Ishikawa (cell line): Measurements from ENCODE around the gene TRIL.

Experiments used
- CEBPB ChIP-seq: IDR thresholded peaks from 2 replicates; pipeline ENCODE4 v1.6.1; 2012
- CREB1 ChIP-seq: IDR thresholded peaks from 2 replicates; pipeline ENCODE4 v1.6.1; 2012; ENCODE audit warnings: low read depth
- EGR1 ChIP-seq: IDR thresholded peaks from 2 replicates; pipeline ENCODE4 v1.6.1; 2012
- EP300 ChIP-seq: IDR thresholded peaks from 2 replicates; pipeline ENCODE4 v1.6.1; 2012; ENCODE audit warnings: borderline replicate concordance
- FOXM1 ChIP-seq: IDR thresholded peaks from 2 replicates; pipeline ENCODE4 v1.6.1; 2012; ENCODE audit warnings: low read depth, borderline replicate concordance
- MAX ChIP-seq: IDR thresholded peaks from 2 replicates; pipeline ENCODE4 v1.6.1; 2012
- RAD21 ChIP-seq: IDR thresholded peaks from 2 replicates; pipeline ENCODE4 v1.6.1; 2012; ENCODE audit warnings: low read depth
- REST ChIP-seq: IDR thresholded peaks from 2 replicates; pipeline ENCODE4 v1.6.1; 2012; ENCODE audit warnings: low read depth, mild to moderate bottlenecking
- TAF1 ChIP-seq: IDR thresholded peaks from 2 replicates; pipeline ENCODE4 v1.6.1; 2012; ENCODE audit warnings: low read depth, mild to moderate bottlenecking
- USF1 ChIP-seq: IDR thresholded peaks from 2 replicates; pipeline ENCODE4 v1.6.1; 2012
- YY1 ChIP-seq: IDR thresholded peaks from 2 replicates; pipeline ENCODE4 v1.6.1; 2012; ENCODE audit warnings: low read depth
- ZBTB7A ChIP-seq: IDR thresholded peaks from 2 replicates; pipeline ENCODE4 v1.6.1; 2012; ENCODE audit warnings: low read depth

- TF ChIP-seq CEBPB (no peak), YY1 (no peak), USF1 (no peak), REST (no peak), RAD21 (no peak), EP300 (no peak), ZBTB7A (no peak), TAF1 (no peak), FOXM1 (no peak), MAX (no peak), EGR1 (no peak), CREB1 (no peak)
These were observed 21.0 kb downstream of the TRIL start for GRCh38 chr7:28937103-28937502.
